GM21515 (cell line): Measurements from ENCODE around the gene OSBPL2.

Experiments used
- ATAC-seq: cut with Tn5 transposase; IDR thresholded peaks from one replicate; pipeline ENCODE4 v1.9.1; 2021; ENCODE audit not compliant: unreplicated experiment

OSBPL2 gene

DNA sequence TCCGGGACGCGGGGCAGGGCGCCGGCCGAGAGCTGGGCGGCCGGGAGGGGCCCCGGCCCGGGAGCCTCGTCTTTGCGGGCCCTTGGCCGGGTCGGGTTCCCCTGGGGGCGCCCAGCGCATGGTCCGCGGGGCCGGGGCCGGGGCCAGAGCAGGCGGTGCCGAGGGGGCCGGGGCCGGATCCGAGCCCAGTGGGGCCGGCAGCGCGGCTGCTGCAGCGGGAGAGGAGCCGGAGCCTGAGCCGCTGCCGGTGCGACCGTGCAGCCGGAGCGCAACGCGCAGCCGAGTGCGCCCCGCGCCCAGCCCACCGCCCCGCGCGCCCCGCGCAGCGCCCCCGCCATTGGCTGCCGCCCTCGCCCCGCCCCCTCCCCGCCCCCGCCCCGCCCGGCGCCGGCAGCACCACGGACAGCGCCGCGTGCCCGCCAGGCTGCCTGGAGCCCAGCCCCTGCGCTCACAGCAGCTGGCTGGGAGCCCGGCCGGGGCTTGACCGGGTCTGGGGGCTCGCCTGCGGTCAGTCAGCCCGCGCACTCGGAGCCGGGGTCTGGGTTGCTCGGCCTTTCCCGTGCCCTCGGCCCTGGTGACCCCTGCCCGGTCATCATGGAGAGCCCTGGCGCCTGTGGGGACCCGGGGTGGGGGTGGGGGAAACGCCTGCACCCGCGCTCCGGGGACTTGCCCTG lies 18.2 kb upstream of the OSBPL2 start, which contains the start of gene HRH3:
TSS of gene HRH3 (minus strand) at position 287 of the 674 bp plus-strand sequence. CDS start 308 bp downstream, outside the sequence.
- no peak for ATAC-seq

DNA sequence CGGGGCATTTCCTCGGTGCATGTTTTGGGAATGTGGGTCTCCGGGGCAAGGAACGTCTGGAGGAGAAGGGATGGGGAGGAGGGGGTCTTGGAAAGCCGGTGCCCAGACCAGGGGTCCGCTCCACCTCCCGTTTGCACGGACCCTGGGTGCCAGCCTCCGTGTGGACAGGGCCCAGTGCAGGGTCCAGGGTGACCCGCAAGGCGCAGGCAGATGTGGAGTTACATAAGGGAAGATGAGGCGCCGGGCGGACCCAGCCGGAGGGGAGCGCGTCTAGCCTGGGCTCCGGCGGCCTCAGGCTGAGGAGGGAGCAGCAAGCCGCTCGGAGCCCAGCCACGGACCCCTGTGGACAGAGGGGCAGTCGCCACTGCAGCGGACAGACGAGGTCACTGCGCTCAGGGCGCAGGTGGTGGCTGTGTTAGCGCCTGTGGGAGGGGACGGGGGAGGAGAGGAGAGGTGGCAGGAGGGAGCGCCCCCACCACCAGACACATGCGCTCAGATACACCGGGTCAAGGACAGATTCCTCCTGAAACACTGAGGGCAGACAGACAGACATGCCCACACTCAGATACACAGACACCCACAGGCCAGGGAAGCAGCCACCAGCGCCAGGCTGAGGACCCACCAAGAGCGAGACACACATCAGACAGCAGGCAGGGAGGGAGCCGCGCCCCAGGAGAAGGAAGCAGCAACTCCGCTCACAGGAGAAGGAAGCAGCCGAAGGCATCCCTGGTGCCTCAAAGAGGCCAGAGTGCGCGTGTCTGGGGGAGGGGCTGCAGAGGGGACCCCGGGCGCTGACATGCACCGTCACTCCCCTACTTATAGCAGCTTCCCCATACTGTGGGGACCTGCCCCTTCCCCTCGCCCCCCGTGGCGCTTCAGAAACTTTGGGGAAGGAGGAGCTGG lies 17.4 kb upstream of the OSBPL2 start:
- ATAC-seq = no peak

DNA sequence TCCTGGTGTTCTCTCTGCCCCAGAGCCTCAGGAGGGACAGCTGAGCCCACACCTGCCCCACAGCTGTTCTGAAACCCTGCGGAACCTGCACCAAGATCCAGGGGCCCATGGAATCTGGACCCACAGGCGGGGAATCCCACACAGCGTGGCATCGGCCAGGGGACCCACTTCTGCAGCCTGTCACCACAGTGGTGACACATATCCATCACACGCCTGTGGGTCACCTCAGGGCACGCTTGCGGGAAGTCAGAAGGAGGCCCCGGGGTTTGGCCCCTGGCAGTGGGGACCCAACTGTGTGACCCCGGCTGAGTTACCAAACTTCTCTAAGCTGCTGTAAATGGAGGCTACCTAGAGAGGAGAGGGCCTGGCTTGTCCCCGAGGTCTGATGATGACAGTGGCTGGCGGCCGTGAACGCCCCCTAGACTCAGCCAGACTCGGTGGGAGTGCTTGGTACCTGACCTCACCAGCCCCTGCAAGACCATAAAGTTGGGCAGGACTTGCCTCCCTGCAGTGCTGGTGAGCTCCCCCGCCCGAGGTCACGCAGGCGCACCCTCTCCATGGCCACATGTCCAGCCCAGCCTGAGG lies 16.0 kb upstream of the OSBPL2 start:
- no peak for ATAC-seq

DNA sequence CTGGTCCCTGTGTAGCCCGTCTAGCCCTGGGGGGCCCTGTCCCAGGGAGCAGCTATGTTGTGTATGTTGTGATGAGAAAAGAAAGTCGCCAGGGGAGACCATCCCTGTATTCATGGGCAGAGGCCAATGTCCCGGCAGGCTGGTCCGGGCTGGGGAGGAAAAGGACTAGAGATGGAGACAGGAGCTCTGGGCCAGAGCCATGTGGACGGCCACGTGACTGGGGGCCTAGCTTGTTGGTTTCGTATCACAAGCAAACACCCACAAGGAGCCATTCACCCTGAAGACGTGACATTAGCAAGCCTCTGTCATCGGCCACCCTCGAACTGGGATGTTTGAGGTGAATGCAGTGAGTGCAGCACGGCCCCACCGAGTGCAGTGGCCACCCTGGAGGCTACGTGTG lies 15.3 kb upstream of the OSBPL2 start:
- no peak for ATAC-seq

DNA sequence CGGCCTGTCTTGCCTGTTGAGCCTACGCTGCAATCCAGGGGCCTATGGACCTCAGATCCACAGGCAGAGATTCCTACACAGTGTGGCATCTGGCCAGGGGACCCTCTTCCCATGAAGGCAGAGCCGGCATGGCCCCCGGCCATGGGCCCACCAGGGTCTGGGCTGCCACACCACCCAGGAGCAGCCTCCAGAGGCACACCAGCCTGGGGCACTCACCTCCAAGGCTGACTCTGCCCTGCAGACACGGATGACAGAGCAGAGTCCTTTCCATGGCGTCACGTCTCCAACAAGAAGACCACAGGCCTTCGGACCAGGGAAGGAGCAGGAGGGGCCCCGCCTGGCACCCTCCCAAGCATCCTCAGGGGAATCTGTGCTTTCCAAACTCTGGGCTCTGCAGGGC lies 14.8 kb upstream of the OSBPL2 start:
- ATAC-seq = no peak

DNA sequence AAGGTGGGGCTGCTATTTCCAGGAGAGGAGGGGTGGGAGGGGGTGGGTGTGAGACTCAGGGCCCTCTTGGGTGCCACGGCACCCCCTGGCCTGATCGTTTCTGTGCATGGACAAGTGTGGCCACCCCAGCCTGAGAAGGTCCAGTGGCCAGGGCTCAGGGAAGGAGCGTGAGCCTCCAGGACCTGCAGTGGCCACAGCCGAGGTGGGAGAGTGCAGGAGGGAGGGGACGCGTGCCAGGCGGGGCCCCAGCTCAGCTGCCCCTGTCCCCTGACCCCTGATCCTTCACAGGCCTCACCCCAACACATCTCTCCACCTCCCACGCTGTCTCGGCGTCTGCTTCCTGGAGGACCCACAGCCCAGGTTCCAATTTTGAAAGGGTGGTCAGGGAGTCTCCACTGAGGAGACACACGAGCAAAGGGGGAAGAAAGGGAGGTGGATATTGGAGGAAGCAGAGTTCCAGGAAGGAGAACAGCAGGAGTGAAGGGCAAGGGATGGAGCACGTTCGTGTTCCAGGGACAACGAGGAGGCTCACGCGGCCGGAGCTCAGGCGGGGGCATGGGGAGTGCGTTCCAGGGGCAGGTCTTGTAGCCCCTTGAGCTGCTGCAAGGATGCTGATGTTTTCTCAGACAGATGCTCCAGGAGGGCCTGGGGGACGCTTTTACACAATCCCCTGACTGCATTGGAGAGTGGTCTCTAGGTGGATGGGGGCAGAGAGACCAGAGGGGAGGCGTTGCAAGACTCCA lies 14.0 kb upstream of the OSBPL2 start:
- ATAC-seq = no peak

DNA sequence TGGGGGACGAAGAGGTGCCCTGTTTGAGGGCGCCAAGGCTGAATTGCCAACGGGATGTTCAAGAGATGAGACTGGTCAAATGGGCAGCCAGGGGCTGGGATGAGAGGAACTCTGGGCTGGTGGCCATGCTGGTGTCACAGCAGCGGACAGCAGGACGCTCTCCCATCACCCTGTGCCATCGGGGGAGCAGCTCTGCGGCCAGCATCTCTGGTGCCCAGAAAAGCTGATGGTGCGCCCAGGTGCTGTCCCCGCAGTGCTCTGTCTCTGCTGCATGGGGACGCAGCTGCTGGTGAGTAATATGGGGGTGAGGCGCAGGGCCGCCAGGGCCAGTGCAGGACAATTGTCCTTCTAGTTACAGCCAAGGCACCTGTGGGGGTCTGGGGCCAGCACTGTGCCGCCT lies 13.3 kb upstream of the OSBPL2 start:
- no peak for ATAC-seq

DNA sequence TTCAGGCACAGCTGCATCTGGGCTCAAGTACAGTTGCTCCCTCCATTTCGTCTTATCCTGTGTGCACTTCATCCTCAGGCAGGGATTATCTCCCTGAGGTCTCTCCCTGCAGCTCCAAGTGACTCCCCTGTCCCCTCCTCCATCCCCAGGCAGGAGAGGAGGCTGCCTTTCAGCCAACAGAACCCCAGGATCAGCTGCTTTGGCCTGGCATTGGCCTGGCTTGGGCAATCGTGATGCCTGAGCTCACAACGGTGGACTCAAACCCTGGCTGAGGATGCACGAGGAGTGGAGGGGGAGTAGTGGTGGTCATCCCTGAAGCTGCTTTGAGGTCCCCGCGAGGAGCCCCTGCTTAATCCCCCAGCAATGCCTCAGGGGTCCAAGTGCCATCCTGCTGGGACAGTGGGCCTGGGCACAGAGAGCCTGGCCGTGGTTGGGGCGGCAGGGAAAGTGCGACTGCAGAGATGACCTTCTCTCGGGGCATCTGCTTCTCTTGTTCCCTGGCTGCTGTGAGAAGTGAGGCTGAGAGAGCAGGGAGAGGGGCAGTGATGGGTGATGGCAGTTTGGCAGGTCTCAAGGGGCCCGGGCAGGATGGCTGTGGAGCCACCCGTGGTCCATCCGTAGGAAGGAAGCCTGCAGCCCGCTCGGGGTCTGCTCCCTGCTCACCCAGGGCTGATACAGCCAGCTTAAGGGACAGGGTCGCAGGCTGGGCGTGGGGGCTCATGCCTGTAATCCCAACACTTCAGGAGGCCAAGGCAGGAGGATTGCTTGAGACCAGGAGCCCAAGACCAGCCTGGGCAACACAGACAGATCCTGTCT lies 12.3 kb upstream of the OSBPL2 start:
- ATAC-seq = no peak

DNA sequence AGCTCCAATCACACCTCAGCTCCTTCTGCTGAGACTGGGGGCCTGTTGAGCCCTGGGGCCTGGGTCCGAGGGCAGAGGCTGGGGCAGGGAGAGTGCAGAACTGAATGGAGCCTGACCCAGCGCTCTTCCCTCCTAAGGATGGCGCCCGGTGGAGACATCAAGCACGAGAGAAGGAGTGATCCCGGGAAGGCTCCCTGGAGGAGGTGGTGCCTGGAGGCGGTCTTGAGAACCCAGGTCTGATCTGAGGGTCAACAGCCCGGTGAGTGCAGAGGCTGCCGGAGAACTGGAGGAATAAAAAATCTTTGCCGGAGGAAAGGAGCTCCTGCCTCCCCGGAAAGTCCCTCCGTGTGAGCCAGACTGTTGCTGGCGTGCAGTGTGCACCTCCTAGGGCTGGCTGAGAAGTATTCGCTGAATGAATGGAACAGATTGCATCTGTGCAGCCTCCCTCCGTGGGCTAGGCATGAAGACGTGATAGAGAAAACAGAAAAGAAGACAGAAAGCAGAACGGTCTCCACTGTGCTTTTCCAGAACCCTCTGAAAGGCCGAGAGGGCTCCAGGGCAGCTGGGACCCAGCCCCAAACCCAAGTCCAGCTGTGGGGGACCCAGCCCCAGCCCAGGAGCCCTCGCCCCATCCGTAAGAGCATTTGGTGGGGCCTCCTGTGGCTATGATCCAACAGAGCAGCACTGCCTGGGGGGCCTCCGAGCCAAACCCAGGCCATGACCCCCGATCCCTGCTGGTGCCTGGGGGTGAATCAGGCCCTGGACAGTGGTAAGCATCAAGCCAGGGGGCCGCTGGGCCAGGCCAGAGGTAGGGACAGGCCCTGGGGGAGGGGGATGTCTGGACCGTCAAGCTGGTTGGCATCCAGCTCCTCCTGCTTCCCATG lies 11.4 kb upstream of the OSBPL2 start:
- ATAC-seq = no peak

DNA sequence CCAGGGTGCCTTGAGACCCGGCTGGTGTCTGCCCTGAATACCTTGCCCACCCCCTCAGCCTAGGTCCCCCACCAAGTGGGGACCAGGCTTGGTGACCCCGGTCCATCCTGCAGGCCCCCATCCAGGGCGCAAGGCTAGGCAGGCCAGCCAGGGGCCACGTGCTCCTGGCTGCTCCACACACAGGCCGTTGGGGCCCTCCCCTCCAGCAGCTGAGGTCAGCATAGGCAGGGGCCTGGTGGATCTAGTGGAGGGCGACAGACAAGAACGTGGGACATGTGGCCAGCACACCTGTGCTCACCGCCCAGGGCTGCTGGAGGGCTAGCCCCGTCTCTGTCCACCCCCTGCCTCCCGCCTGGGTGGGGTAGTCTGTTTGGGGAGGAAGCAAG lies 10.7 kb upstream of the OSBPL2 start:
- no peak for ATAC-seq

DNA sequence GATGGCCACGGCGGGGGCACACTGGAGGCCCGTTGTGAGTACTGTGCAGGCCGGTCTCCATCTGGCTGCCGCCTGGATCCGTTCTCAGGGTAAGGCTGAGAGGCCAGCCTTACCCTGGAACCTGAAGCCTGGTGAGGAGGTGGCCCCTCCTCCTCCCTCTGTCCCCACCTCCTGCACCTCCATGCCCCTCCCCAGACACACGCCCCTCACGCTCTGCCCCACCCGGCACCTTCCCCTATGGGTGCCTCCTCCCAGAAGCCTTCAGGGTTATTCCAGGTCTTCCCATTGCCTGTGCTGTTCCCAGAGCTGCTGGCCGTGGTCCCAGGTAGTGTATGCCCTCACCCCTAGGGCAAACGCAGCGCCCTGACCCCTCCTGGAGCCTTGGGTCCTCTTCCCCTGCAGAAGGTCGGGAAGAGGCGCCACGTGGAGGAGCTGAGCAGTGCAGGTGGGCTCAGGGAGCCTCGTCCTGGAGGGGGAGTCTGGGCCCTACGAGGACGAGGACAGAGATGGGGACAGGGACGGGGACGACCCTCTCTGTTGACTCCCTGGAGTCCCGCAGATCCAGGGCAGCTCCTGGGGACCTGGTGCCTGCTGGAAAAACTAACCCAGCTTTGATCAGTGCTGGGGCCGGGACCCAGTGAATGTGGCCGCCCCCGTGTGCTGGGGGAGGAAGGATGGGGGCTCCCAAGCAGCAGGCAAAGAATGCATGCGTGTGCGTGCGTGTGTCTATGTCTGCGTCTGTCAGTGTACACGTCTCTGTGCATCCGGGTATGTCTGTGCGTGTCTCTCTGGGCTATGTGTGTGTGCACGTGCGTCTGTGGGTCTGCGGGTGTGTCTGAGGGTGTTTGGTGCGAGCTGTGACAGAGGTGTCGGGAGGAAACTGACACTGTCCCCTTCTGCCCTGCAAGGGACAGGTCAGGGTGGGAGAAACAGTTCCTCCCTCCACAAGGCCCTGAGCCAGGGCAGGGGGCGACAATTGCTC lies 10.1 kb upstream of the OSBPL2 start:
- no peak for ATAC-seq

DNA sequence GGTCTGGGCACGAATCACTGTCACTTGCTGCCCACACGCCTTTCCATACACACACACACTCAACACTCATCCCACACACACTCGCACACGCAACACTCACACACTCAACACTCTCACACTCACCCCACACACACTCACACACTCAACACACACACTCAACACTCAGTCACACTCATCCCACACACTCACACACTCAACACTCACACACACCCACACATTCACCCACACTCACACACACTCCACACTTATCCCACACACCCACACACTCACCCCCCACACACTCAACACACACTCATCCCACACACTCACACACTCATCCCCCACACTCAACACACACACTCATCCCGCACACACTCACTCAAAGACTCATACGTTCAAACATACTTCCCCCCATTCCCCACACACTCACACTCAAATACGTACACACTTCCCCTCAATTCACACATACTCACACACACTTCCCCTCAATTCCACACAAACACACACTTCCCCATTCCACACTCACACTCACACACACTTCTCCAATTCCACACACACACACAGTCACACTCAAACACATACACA lies 9.3 kb upstream of the OSBPL2 start:
- no peak for ATAC-seq

DNA sequence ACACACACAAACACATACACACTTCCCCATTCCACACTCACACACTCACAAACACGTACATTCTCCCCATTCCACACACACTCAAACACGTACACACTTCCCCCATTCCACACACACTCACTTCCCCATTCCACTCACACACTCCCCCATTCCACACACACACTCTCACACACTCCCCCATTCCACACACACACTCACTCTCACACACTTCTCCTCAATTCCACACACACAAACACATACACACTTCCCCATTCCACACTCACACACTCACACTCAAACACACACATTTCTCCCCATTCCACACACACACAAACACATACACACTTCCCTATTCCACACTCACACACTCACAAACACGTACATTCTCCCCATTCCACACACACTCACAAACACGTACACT lies 8.7 kb upstream of the OSBPL2 start:
- ATAC-seq = no peak

DNA sequence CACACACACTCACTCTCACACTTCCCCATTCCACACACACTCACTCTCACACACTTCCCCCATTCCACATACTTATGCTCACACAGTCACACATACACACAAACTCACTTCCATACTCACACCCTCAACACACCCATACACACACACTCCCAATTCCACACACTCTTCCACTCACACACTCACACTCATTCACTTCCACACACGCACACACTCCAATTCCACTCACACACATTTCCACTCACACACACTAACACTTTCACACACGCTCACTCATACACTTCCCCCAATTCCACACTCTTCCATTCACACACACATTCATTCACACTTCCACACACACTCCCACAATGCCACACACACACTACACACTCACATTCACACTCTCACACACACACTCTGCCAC lies 8.0 kb upstream of the OSBPL2 start:
- ATAC-seq = no peak

DNA sequence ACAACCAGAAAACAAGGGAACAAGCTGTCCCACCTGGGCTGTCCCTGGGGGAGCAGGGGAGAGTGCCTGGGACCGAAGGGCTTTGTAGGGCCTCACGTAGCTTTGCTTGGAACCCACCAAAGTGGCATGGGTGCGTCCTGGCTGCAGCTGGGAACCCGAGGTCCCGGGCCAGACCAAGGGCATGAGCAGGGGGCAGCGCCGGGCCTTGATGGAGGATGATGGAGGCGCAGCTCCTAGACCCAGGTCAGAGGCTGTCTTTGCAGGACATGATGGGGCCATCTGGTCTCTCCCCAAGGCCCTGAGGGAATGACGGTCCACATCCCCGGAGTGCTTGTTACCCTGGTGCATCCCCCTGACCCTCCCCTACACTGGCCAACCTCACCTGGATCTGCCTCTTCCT lies 7.6 kb upstream of the OSBPL2 start:
- ATAC-seq = no peak

DNA sequence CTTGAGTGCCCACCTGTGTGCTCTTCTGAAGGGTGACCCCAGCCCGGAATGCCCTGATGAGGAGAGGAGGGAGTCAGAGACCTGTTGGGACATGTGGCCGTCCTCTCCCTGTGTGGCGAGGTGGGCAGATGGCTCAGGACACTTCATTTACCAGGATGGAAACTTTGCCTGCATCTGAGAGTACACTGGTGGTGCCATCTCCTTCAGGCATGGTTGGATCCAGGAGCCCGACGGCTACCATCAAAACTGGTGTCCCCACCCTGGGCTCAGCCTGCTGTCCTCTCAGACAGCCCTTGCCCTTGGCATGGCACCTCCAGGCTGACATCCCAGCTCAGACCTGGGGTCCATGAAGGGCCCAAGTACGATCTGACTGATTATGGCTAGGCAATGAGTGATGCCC lies 7.0 kb upstream of the OSBPL2 start:
- no peak for ATAC-seq

DNA sequence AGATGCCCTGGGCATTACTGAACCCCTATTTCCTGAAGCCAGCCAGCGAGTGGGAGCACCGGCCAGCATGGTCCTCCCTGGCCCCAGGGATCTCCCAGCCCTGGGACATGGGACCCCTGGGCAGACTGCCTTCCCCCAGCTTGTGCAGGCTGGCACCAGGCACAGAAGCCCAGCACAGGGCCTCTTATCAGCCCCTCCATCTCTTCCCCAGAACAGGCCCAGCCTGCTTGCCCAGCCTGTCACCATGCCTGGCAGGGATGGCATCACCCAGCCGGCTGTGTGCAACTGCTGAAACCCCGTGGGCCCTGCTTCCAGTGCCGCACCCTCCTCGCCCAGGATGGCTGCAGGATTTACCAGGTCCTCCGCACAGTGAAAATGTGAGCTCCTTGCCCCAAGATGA lies 6.1 kb upstream of the OSBPL2 start:
- no peak for ATAC-seq
